Muscle layer of colon (tissue), 2 donors: ENCODE data around the gene HYCC1.
A peak's percentile ranks its signal among the peaks of the same experiment; 100 is the strongest.

Source experiments
- H3K27ac ChIP-seq: one replicate; pipeline ENCODE4 v1.7.0; 2013; ENCODE audit warnings: low read depth, mild to moderate bottlenecking, low read length, moderate library complexity
- H3K27me3 ChIP-seq, 2 donors: one replicate each; pipeline ENCODE4 v1.7.0; 2013; ENCODE audit warnings: low read length in 2 of 2, mild to moderate bottlenecking in 2 of 2; ENCODE audit not compliant: insufficient read depth in 2 of 2, control insufficient read depth in 1 of 2
- H3K36me3 ChIP-seq: one replicate; pipeline ENCODE4 v1.7.0; 2013; ENCODE audit warnings: mild to moderate bottlenecking, low read length; ENCODE audit not compliant: insufficient read depth
- H3K4me1 ChIP-seq: one replicate; pipeline ENCODE4 v1.7.0; 2013; ENCODE audit warnings: mild to moderate bottlenecking, low read length; ENCODE audit not compliant: insufficient read depth
- H3K4me3 ChIP-seq, 2 donors: one replicate each; pipeline ENCODE4 v1.7.0; 2013; ENCODE audit warnings: low read length in 2 of 2, low read depth in 1 of 2, mild to moderate bottlenecking in 1 of 2, moderate library complexity in 1 of 2
- H3K9ac ChIP-seq: one replicate; pipeline ENCODE4 v1.7.0; 2013; ENCODE audit warnings: low read length
- H3K9me3 ChIP-seq: one replicate; pipeline ENCODE4 v1.7.0; 2013; ENCODE audit warnings: mild to moderate bottlenecking, low read length
- donor health status: abdominal sarcoma.
- donor health status: Adenocarcinoma of cecum.

HYCC1 gene

GRCh38 chr7:23014681-23015080, 751 bp upstream of the HYCC1 start:
- Histone ChIP-seq H3K4me3 (no peak overlapping the region), H3K9ac (no peak overlapping the region), H3K4me1 (peaks cover 18% of the 10 kb centered on the region), H3K9me3 (no peaks in the 10 kb centered on the region), H3K36me3 (no peaks in the 10 kb centered on the region), H3K27me3 (no peaks in the 10 kb centered on the region), H3K27ac (no peak overlapping the region)

GRCh38 chr7:23012908-23013714, 819 bp downstream of the HYCC1 start:
- Histone ChIP-seq H3K27ac (peak overlapping the region; percentile 62), H3K9me3 (no peaks in the 10 kb centered on the region), H3K36me3 (no peaks in the 10 kb centered on the region), H3K4me3 (peak overlapping the region; percentile 67 to 77), H3K27me3 (no peaks in the 10 kb centered on the region), H3K9ac (peak overlapping the region; percentile 15), H3K4me1 (peaks cover 18% of the 10 kb centered on the region)

GRCh38 chr7:23012186-23012585, 1.7 kb downstream of the HYCC1 start:
- Histone ChIP-seq H3K36me3 (no peaks in the 10 kb centered on the region), H3K4me1 (peaks cover 18% of the 10 kb centered on the region), H3K4me3 (peak overlapping the region in 1 of 2 donors; percentile 77), H3K27me3 (no peaks in the 10 kb centered on the region), H3K9me3 (no peaks in the 10 kb centered on the region), H3K27ac (no peak overlapping the region), H3K9ac (no peak overlapping the region)

GRCh38 chr7:23011222-23011924, 2.6 kb downstream of the HYCC1 start:
- Histone ChIP-seq H3K9ac (no peak overlapping the region), H3K9me3 (no peaks in the 10 kb centered on the region), H3K4me3 (no peak overlapping the region), H3K27ac (no peak overlapping the region), H3K4me1 (peaks cover 18% of the 10 kb centered on the region), H3K27me3 (no peaks in the 10 kb centered on the region), H3K36me3 (no peaks in the 10 kb centered on the region)

- Histone ChIP-seq H3K27me3 (no peaks in the 10 kb centered on the region), H3K36me3 (no peaks in the 10 kb centered on the region), H3K4me3 (no peak overlapping the region), H3K27ac (no peak overlapping the region), H3K9ac (no peak overlapping the region), H3K4me1 (peaks cover 14% of the 10 kb centered on the region), H3K9me3 (no peaks in the 10 kb centered on the region)
These were observed 4.6 kb downstream of the HYCC1 start for GRCh38 chr7:23009303-23009702.

- no peaks in the 10 kb centered on the region for H3K9me3 ChIP-seq
- H3K36me3 ChIP-seq = no peaks in the 10 kb centered on the region
- no peak overlapping the region for H3K27ac ChIP-seq
- H3K9ac ChIP-seq = no peak overlapping the region
- no peaks in the 10 kb centered on the region for H3K27me3 ChIP-seq
- no peak overlapping the region for H3K4me3 ChIP-seq
- H3K4me1 ChIP-seq = no peaks in the 10 kb centered on the region
These were observed 9.7 kb downstream of the HYCC1 start for GRCh38 chr7:23004247-23004520.

- Histone ChIP-seq H3K27me3 (no peaks in the 10 kb centered on the region), H3K4me1 (no peaks in the 10 kb centered on the region), H3K4me3 (no peak overlapping the region), H3K36me3 (no peaks in the 10 kb centered on the region), H3K9ac (no peak overlapping the region), H3K9me3 (no peaks in the 10 kb centered on the region), H3K27ac (no peak overlapping the region)
These were observed 10.3 kb downstream of the HYCC1 start for GRCh38 chr7:23003505-23004246.

GRCh38 chr7:23002698-23003097, 11.2 kb downstream of the HYCC1 start:
- H3K4me1 ChIP-seq = peaks cover 4% of the 10 kb centered on the region
- H3K27ac ChIP-seq = no peak overlapping the region
- no peak overlapping the region for H3K4me3 ChIP-seq
- H3K9me3 ChIP-seq = no peaks in the 10 kb centered on the region
- H3K27me3 ChIP-seq = no peaks in the 10 kb centered on the region
- no peaks in the 10 kb centered on the region for H3K36me3 ChIP-seq
- no peak overlapping the region for H3K9ac ChIP-seq

GRCh38 chr7:23001610-23002009, 12.3 kb downstream of the HYCC1 start:
- Histone ChIP-seq H3K4me3 (no peak overlapping the region), H3K27me3 (no peaks in the 10 kb centered on the region), H3K9ac (no peak overlapping the region), H3K4me1 (peaks cover 5% of the 10 kb centered on the region), H3K9me3 (no peaks in the 10 kb centered on the region), H3K27ac (no peak overlapping the region), H3K36me3 (no peaks in the 10 kb centered on the region)

- no peaks in the 10 kb centered on the region for H3K9me3 ChIP-seq
- H3K4me1 ChIP-seq = peaks cover 5% of the 10 kb centered on the region
- no peaks in the 10 kb centered on the region for H3K27me3 ChIP-seq
- no peak overlapping the region for H3K4me3 ChIP-seq
- no peaks in the 10 kb centered on the region for H3K36me3 ChIP-seq
- H3K9ac ChIP-seq = no peak overlapping the region
- no peak overlapping the region for H3K27ac ChIP-seq
These were observed 13.2 kb downstream of the HYCC1 start for GRCh38 chr7:23000597-23001360.

GRCh38 chr7:22998519-22998896, 15.4 kb downstream of the HYCC1 start:
- Histone ChIP-seq H3K4me3 (no peak overlapping the region), H3K9me3 (no peaks in the 10 kb centered on the region), H3K27ac (no peak overlapping the region), H3K36me3 (no peaks in the 10 kb centered on the region), H3K27me3 (no peaks in the 10 kb centered on the region), H3K9ac (no peak overlapping the region), H3K4me1 (peaks cover 5% of the 10 kb centered on the region)
